Ishikawa (cell line): ENCODE measurements around the gene COMT.

Experiments
- CEBPB ChIP-seq: IDR thresholded peaks from 2 replicates; pipeline ENCODE4 v1.6.1; 2012
- CREB1 ChIP-seq: IDR thresholded peaks from 2 replicates; pipeline ENCODE4 v1.6.1; 2012; ENCODE audit warnings: low read depth
- EGR1 ChIP-seq: IDR thresholded peaks from 2 replicates; pipeline ENCODE4 v1.6.1; 2012

- TF ChIP-seq EGR1, result no peak
- TF ChIP-seq CREB1, result no peak
- no peak for TF ChIP-seq CEBPB
These were observed 16.8 kb downstream of the COMT start for GRCh38 chr22:19958083-19959042.
